Activated naive CD4-positive, alpha-beta T cell (primary cell): ENCODE results near the gene AADACL4.
"Not testable (repeated sequence)": the region's sequence is repeated elsewhere in the genome, so short reads cannot be mapped to it uniquely, and the experiment has no call there.

ENCODE experiments used
- DNase-seq, 4 experiments: peaks; one replicate each; lab custom pipeline; 2025; lab: John Stamatoyannopoulos, UW

The AADACL4 gene

GRCh38 chr1:12712076-12712475 is 68.2 kb downstream of the AADACL4 start:
- no peak for DNase-seq

DNA sequence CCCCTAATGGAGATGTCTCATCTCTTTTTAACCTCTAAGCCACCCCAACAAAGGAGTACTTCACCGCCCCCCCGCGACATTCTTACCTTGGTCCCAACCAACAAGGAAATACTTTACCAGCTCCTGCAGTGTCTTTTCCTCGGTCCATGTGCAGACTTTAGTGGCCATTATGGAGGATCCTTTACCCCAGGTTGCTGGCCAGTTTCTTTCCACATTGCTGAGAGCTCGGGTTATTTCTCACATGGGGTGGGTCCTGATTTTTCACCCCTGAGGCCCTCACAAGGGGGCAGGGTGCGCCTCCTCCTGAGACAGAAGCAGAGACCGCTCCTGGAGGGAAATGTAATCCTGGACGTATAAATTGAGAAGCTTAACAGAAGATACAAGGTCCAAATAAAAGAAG is 69.0 kb downstream of the AADACL4 start:
- DNase-seq: no peak

- DNase-seq: not testable (repeated sequence)
Measured at GRCh38 chr1:12713651-12714050, 69.8 kb downstream of the AADACL4 start.

- DNase-seq: no peak
Measured at GRCh38 chr1:12714710-12715475, 71.0 kb downstream of the AADACL4 start.

DNA sequence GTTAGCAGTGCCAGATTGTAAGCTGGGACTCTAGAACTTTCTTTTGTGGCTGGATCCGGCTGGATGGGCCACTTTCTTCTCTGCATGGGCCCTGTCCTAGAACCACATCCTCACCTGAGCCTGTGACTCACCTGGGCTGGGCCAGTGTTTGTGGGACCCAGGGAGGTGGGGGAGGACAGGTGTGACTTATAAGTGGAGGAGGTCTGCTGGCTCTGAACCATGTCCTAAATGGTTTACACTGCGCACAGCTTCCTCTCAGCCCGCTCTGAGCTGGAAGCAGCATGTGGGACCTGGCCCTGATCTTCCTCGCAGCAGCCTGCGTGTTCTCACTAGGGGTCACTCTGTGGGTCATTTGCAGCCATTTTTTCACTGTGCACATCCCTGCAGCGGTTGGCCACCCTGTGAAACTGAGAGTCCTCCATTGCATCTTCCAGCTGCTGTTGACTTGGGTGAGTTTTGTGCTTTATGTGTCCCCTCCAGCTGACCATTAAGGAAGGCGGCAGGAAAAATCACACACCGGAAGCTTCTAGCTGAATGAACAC is 72.1 kb downstream of the AADACL4 start, which contains the start of gene AADACL3:
AADACL3 (plus strand) TSS at position 215 of the 542 bp plus-strand sequence; CDS start at position 282, 67 bp downstream.
- DNase-seq: no peak
